GM18517 (cell line): ENCODE measurements around the gene DPM3.
"Not testable (repeated sequence)": the region's sequence is repeated elsewhere in the genome, so short reads cannot be mapped to it uniquely, and the experiment has no call there.

Experiments
- ATAC-seq: cut with Tn5 transposase; IDR thresholded peaks from one replicate; pipeline ENCODE4 v1.9.1; 2021; ENCODE audit warnings: mild to moderate bottlenecking, moderate library complexity; ENCODE audit not compliant: unreplicated experiment

The DPM3 gene

GRCh38 chr1:155126556-155127104 lies 13.7 kb downstream of the DPM3 start:
- no peak for ATAC-seq

GRCh38 chr1:155125946-155126555 lies 14.3 kb downstream of the DPM3 start:
- ATAC-seq = no peak

- no peak for ATAC-seq
Measured at GRCh38 chr1:155125511-155125945, 14.8 kb downstream of the DPM3 start.

- no peak for ATAC-seq
Measured at GRCh38 chr1:155124503-155125463, 15.5 kb downstream of the DPM3 start.

GRCh38 chr1:155123801-155124200 lies 16.5 kb downstream of the DPM3 start:
- no peak for ATAC-seq

- no peak for ATAC-seq
Measured at GRCh38 chr1:155122308-155122707, 18.0 kb downstream of the DPM3 start.

GRCh38 chr1:155121249-155121648 lies 19.1 kb downstream of the DPM3 start:
- ATAC-seq = no peak

GRCh38 chr1:155120253-155120652 lies 20.1 kb downstream of the DPM3 start:
- no peak for ATAC-seq

GRCh38 chr1:155118090-155118489 lies 22.2 kb downstream of the DPM3 start:
- ATAC-seq = not testable (repeated sequence)

- ATAC-seq = no peak
Measured at GRCh38 chr1:155117610-155118009, 22.7 kb downstream of the DPM3 start.

GRCh38 chr1:155116113-155116764 lies 24.1 kb downstream of the DPM3 start:
- no peak for ATAC-seq

- ATAC-seq = no peak
Measured at GRCh38 chr1:155113450-155113980, 26.8 kb downstream of the DPM3 start.

GRCh38 chr1:155110826-155111225 lies 29.5 kb downstream of the DPM3 start:
- ATAC-seq = no peak

GRCh38 chr1:155110381-155110780 lies 29.9 kb downstream of the DPM3 start:
- no peak for ATAC-seq

- ATAC-seq = no peak
Measured at GRCh38 chr1:155108296-155108695, 32.0 kb downstream of the DPM3 start.

GRCh38 chr1:155107309-155108264 lies 32.7 kb downstream of the DPM3 start:
- no peak for ATAC-seq

GRCh38 chr1:155106862-155107261 lies 33.5 kb downstream of the DPM3 start:
- no peak for ATAC-seq

GRCh38 chr1:155105604-155106011 lies 34.7 kb downstream of the DPM3 start:
- no peak for ATAC-seq

- no peak for ATAC-seq
Measured at GRCh38 chr1:155104605-155105534, 35.5 kb downstream of the DPM3 start.
